Body of pancreas (tissue), 4 donors: Measurements from ENCODE around the gene GSTA2.

Experiments
- CTCF ChIP-seq, 7 experiments: fragments of 450-650 bp in 4 of 7; fragments of 200-600 bp in 3 of 7; sonication (generic) in 3 of 7; IDR thresholded peaks; one replicate each; pipeline ENCODE4 v1.5.1; 2016 to 2019; ENCODE audit warnings: antibody characterized with exemption in 7 of 7
- POLR2A ChIP-seq, 3 donors: fragments of 450-650 bp; IDR thresholded peaks; one replicate each; pipeline ENCODE4 v1.6.1; 2016; ENCODE audit warnings: antibody characterized with exemption in 3 of 3, mild to moderate bottlenecking in 2 of 3

DNA sequence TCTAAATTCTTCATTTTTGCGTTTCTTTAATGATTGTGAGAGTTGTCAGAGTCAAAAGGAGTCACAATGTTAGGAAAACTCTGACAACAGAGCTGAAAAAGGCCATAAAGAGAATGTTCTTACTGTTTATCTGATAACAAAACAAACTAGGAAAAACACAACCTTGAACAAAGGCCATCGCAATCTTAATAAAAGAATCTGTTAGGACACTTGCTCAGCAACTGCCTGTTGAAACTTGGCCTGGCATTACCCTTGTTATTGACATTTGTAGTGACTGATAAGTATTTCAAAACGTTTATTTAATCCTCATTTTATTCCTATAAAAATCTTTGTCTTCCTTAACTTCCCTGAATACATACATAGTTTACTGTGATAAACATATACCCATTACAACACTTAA, 24.6 kb upstream of the GSTA2 start:
- no peak for TF ChIP-seq CTCF (IDR thresholded peaks at IDR 0.05)
- TF ChIP-seq POLR2A (IDR thresholded peaks at IDR 0.05): no peak
